HG03558 (cell line): ENCODE measurements around the gene PRKCA.
"Not testable (repeated sequence)": the region's sequence is repeated elsewhere in the genome, so short reads cannot be mapped to it uniquely, and the experiment has no call there.

Experiments used
- ATAC-seq: cut with Tn5 transposase; IDR thresholded peaks from one replicate; pipeline ENCODE4 v1.9.1; 2021; ENCODE audit warnings: moderate number of reproducible peaks; ENCODE audit not compliant: unreplicated experiment; ENCODE audit errors: extremely low read depth

PRKCA gene

GRCh38 chr17:66349521-66350254, 47.3 kb downstream of the PRKCA start:
- no peak for ATAC-seq

- ATAC-seq = not testable (repeated sequence)
Observed at GRCh38 chr17:66350576-66350975, 48.2 kb downstream of the PRKCA start.

- no peak for ATAC-seq
Observed at GRCh38 chr17:66351033-66351432, 48.6 kb downstream of the PRKCA start.

GRCh38 chr17:66351701-66352100, 49.3 kb downstream of the PRKCA start:
- ATAC-seq = no peak

- no peak for ATAC-seq
Observed at GRCh38 chr17:66353937-66354401, 51.6 kb downstream of the PRKCA start.

GRCh38 chr17:66354472-66354871, 52.1 kb downstream of the PRKCA start:
- ATAC-seq = no peak

- ATAC-seq = no peak
Observed at GRCh38 chr17:66354981-66355380, 52.6 kb downstream of the PRKCA start.

GRCh38 chr17:66355510-66355909, 53.1 kb downstream of the PRKCA start:
- ATAC-seq = no peak

GRCh38 chr17:66357037-66357436, 54.6 kb downstream of the PRKCA start:
- ATAC-seq = no peak

- no peak for ATAC-seq
Observed at GRCh38 chr17:66359351-66359750, 56.9 kb downstream of the PRKCA start.

GRCh38 chr17:66360961-66361565, 58.6 kb downstream of the PRKCA start:
- not testable (repeated sequence) for ATAC-seq

- ATAC-seq = no peak
Observed at GRCh38 chr17:66364508-66364907, 62.1 kb downstream of the PRKCA start.

- no peak for ATAC-seq
Observed at GRCh38 chr17:66364990-66365490, 62.6 kb downstream of the PRKCA start.

GRCh38 chr17:66365903-66366302, 63.5 kb downstream of the PRKCA start:
- no peak for ATAC-seq

- ATAC-seq = no peak
Observed at GRCh38 chr17:66367107-66367506, 64.7 kb downstream of the PRKCA start.

- ATAC-seq = no peak
Observed at GRCh38 chr17:66369830-66370229, 67.4 kb downstream of the PRKCA start.

GRCh38 chr17:66371561-66371960, 69.1 kb downstream of the PRKCA start:
- ATAC-seq = no peak

GRCh38 chr17:66372182-66372581, 69.8 kb downstream of the PRKCA start:
- ATAC-seq = no peak

GRCh38 chr17:66373079-66373478, 70.7 kb downstream of the PRKCA start:
- no peak for ATAC-seq

- no peak for ATAC-seq
Observed at GRCh38 chr17:66373944-66374817, 71.8 kb downstream of the PRKCA start.

- no peak for ATAC-seq
Observed at GRCh38 chr17:66375121-66375520, 72.7 kb downstream of the PRKCA start.
